HG03196 (cell line): ENCODE measurements around the gene CCDC40.
"Not testable (repeated sequence)": the region's sequence is repeated elsewhere in the genome, so short reads cannot be mapped to it uniquely, and the experiment has no call there.

Experiments
- ATAC-seq: cut with Tn5 transposase; IDR thresholded peaks from one replicate; pipeline ENCODE4 v1.9.1; 2021; ENCODE audit not compliant: unreplicated experiment

Gene CCDC40

DNA sequence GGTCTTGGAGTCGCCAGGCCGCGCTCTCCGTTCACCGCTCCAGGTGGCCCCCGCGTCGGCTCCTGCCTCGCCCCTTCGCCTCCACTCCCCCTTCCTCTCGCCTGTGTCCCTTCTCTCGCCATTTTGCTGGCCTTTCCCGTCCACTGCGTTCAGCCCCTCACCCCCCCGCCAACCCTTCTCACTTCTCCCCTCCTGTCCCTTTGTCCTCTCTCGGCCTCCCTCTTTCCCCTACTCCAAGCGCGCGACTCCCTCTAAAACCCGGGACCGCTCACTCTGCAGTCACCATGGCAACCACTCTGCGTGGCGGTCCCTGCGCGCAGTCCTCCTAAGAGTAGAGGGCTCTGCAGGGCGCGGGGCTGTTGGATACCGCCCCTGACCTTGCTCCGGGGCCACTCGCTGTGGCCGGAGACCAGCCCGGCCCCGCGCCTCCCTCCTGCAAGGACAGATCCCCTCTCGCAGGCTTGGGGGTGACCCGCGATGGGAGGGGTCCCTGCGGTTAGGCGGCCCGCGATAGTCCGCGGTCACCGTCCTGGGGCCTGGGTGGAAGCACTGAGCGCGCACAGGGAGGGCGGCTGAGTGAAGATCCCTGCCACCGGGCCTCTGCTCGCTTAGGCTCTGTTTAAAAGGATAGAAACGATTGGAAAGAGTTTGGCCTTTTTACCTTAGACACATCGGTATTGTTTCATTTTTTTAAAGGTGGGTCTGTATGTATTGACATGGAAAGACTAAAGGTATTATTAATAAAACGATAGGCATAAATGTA, 454 bp downstream of the CCDC40 start:
- no peak for ATAC-seq

DNA sequence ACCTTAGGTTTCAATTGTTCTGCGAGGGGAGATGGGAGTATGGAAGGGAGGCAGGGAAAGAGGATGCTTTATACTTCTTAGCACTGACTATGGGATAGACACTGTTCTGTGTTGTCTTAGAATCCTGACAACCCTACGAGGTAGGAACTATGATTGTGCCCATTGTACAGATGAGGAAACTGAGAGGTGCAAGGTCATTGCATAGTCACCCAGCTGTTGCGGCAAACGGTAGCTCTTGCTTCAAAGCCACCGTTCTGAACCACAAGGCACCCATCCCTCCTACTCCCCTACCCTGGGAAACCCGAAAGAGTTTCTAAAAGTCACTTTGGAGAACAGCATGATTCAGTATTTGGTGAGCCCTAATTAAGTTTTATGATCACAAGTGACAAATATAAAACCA, 7.5 kb downstream of the CCDC40 start:
- no peak for ATAC-seq

GRCh38 chr17:80045703-80046102, 9.3 kb downstream of the CCDC40 start:
- ATAC-seq: no peak

DNA sequence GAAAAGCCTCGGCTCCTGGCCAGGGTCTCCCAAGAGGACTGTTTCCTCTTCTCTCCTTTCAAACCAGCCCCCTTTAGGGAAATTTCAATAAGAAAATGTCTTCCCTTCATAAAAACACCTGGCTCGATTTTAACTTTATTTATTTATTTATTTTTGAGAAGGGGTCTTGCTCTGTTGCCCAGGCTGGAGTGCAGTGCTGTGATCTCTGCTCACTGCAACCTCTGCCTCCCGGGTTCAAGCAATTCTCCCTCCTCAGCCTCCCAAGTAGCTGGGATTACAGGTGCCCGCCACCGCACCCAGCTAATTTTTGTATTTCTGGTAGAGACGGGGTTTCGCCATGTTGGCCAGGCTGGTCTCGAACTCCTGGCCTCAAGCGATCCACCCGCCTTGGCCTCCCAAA, 10.3 kb downstream of the CCDC40 start:
- not testable (repeated sequence) for ATAC-seq

DNA sequence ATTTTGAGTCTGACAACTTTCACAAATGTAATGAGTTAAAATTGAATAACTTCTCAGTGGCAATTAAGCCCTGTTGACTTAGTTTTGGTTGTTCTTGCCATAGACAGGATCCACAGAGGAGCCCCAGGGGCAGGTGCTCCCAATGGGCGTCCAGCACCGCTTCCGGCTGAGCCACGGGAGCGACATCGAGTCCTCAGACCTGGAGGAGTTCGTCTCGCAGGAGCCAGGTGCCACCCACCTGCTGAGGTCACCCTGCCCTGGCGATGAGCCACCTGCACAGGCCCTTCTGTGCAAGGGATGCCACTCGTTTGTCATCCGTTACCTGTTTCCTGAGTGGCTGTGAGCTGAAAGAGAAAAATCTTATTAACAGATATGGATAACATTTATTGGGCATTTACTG, 10.7 kb downstream of the CCDC40 start:
- no peak for ATAC-seq

DNA sequence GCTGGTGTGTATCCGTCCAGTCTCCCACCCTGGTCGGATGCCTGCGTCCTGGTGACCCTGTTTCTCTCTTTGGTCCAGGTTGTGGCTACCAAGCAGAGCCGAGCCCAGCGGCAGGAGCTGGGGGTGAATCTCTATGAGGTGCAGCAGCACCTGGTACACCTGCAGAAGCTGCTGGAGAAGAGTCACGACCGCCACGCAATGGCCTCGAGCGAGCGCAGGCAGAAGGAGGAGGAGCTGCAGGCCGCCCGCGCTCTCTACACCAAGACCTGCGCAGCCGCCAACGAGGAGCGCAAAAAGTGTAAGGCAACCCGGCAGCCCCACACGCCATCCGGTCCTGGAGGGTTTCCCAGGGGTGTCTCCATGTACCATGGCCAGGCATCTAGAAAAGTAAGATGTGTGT, 13.5 kb downstream of the CCDC40 start:
- ATAC-seq: no peak

DNA sequence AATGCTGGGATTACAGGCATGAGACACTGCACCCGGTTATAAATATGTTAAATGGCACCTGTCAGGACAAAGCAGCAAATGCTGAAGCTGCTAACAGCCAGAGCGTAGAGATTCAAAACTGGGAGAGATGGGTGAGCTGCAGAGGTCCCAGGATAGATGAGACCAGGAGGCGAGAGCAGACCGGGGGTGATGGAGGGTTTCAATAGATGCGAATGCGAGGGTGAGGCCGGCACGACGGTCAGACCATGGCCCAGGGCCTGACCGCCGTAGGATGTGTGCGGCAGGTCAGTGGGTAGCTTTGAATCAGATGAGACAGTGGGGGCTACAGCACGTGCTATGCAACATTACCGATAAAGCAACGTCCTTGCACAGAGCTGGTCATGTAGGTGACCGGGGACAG, 14.3 kb downstream of the CCDC40 start:
- ATAC-seq: no peak

GRCh38 chr17:80051681-80052080, 15.2 kb downstream of the CCDC40 start:
- no peak for ATAC-seq

GRCh38 chr17:80053102-80053501, 16.7 kb downstream of the CCDC40 start:
- ATAC-seq: no peak

GRCh38 chr17:80055597-80055996, 19.2 kb downstream of the CCDC40 start:
- no peak for ATAC-seq

GRCh38 chr17:80058311-80058955, 22.0 kb downstream of the CCDC40 start:
- no peak for ATAC-seq

- no peak for ATAC-seq
Measured at GRCh38 chr17:80060644-80061043, 24.2 kb downstream of the CCDC40 start.

- no peak for ATAC-seq
Measured at GRCh38 chr17:80061421-80061820, 25.0 kb downstream of the CCDC40 start.

DNA sequence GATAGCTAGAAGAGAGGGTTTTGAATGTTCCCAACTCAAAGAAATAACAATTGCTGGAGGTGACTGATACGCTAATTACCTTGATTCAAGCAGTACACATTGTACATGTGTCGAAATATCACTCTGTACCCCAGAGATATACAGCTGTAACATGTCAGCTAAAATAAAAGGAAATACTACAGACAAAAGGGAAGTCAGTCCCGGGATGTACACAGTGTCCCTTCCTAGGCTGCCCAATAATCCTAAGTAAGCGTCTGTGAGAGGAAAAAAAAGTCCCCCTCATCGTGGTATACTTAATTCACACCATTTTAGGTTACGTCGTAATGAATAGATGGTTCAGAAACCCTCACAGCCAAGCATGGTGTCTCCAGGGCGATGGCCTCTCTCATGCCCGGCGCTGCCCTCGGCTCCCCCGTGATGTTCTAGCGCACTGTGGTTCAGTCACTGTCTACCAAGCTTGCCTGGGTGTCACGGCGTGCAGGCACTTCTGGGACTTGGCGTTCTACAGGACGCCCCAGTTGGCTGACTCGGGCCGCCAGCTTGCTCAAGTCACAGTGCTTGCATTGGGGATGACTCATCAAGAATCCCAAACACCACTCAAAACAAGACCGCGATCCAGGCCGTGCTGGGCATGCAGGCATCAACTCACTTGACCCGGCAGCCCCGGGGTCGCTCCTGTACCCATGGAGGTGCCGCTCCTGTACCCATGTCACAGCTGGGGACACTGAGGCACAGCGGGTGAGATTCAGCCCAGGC, 27.6 kb downstream of the CCDC40 start:
- no peak for ATAC-seq

GRCh38 chr17:80064696-80065095, 28.3 kb downstream of the CCDC40 start:
- no peak for ATAC-seq

- ATAC-seq: no peak
Measured at GRCh38 chr17:80065478-80066170, 29.2 kb downstream of the CCDC40 start.

GRCh38 chr17:80067393-80067986, 31.0 kb downstream of the CCDC40 start:
- ATAC-seq: no peak

DNA sequence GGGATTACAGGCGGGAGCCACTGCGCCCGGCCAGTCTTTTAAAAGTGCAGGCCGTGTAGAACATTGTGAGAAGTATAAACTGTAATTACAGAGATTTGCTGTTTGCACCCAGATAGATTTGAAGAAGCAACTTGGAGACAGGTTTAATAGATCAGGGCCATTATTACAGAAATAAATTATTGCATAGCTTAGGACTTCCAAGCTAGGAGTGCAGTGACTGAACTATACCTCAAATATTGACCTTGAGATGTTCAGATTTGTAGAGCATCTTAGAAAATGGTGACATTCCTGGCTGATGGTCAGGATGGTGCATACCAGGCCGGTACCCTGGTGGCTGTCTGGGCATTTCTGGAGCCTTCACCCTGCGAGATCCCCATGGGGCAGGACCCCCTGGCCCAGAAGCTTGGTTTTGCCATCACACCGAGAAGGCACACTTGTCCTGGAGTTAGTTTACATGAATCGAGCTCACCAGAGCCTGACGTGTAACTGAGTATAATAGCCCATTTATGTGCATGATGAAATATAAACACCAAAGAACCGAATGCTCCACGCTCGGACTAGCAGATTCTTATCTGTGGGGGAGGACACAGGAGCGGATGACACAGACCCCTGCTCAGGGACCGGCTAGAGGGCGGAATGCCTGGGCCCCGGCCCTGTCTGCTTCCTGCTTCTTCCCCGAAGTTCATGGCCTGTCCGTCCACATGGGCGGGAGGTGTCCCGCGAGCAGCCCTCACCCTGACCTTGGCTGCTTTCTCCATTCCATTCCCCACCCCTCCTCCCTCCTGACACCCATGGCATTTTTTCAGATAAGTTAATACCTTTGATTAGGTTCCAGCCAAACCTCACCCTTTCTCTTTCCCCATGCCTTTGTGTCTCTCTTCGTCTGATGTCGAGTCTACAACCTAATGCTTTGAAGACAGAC, 32.1 kb downstream of the CCDC40 start:
- ATAC-seq: no peak

DNA sequence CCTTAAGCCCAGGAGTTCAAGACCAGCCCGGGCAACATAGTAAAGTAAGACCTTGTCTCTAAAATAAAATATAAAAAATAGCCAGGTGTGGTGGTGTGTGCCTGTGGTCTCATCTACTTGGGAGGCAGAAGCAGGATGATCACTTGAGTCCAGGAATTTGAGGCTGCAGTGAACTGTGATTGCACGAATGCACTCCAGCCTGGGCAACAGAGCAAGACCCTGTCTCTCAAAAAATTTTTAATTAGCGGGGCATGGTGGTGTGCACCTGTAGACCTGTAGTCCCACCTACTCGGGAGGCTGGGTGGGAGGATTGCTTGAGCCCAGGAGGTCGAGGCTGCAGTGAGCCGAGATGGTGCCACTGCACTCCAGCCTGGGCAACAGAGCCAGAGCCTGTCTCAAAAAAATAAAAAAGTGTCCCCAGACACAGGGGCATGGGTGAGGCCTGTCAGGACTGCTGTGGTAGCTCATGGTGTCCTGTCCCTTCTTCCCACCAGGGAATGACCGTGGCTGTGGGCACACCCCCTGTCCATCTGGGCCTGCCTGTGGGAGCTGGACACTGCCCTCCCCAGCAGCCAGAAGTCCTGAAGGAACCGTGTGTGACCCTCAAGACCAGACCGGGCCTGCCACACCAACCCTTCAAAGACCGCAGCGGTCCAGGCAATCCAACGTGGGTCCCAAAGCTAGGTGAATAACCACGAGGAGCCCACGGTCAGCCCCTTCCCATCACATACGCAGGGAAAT, 34.1 kb downstream of the CCDC40 start:
- no peak for ATAC-seq
